ENCODE results near the gene IL1RAPL1. TPM values are rescaled to one million over a fixed set of nuclear protein-coding genes. Genes with fewer than 3 reads are reported as not detected.

The IL1RAPL1 gene
- total and polyA plus RNA-seq, 8 donors = 0.60 to 1.4 (median 0.95) TPM; not detected in 2

DNA sequence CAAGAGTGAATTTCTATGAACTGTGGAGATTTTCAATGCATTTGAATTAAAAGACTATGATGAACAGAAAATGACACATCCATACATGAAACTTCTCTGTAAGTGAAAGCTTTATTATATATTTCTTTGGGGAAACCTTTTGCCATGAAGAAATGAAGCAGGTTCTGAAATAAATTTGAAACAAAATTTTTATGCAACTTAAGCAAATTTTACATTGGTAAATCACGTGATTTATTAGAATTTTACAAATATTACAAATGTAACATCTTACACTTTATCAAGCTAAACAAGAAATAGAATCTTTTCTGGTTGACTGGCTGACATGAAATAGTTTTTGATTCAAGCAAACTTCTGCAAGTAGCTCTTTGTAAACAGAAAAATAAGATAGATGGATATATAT, 131.2 kb downstream of the IL1RAPL1 start:
- ATAC-seq = no peak
- Histone ChIP-seq H3K4me1 (no peaks in the 10 kb centered on the region), H3K4me3 (no peak overlapping the region), H3K36me3 (no peaks in the 10 kb centered on the region), H3K27me3 (no peaks in the 10 kb centered on the region), H3K27ac (no peak overlapping the region), H3K9me3 (no peaks in the 10 kb centered on the region)
- TF ChIP-seq, protein P1, sequence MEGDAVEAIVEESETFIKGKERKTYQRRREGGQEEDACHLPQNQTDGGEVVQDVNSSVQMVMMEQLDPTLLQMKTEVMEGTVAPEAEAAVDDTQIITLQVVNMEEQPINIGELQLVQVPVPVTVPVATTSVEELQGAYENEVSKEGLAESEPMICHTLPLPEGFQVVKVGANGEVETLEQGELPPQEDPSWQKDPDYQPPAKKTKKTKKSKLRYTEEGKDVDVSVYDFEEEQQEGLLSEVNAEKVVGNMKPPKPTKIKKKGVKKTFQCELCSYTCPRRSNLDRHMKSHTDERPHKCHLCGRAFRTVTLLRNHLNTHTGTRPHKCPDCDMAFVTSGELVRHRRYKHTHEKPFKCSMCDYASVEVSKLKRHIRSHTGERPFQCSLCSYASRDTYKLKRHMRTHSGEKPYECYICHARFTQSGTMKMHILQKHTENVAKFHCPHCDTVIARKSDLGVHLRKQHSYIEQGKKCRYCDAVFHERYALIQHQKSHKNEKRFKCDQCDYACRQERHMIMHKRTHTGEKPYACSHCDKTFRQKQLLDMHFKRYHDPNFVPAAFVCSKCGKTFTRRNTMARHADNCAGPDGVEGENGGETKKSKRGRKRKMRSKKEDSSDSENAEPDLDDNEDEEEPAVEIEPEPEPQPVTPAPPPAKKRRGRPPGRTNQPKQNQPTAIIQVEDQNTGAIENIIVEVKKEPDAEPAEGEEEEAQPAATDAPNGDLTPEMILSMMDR (IDR thresholded peaks at IDR 0.05) = no peak
- intact Hi-C loops (cut with DNase I) = no loop called here
- no peak for DNase-seq

DNA sequence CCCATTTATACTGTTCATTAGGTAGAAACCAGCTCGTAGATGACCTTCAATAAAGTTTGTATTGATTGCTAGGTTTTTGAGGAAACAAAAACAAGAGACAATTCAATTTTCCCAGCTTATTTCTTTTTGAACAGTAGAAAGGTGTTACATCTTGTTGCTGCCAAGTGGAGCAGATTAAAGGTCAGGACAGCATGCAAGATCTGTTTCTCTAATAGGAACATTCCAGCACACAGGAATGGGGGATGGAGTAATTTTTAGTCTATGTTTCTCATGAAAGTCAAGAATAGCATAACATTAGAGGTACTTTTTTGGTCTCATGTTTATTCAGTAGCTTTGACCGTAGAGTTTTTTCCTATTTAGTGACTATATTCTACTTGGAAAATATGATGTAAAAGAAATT, 132.4 kb downstream of the IL1RAPL1 start:
- TF ChIP-seq, protein P1 (IDR thresholded peaks at IDR 0.05) = no peak
- no peaks in the 10 kb centered on the region for H3K9me3 ChIP-seq
- ATAC-seq = no peak

DNA sequence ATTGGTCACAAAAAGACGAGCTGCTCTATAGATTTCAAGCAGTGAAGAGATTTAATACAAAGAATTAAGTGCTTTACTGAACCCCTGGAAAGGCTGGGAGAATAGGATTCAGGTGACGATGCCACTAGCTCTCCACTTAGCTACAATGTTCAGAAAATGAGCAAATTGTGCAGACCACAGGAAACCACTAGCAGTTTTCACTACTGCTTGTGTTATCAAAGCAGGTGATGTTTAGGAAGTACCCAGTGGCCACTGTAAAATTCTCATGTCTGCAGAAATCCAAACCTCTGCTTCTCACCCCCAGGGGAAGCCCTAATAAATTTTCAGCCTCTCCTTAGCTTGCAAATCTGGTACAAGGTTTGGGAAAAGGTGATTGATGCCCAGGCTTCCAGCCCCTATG, 165.1 kb downstream of the IL1RAPL1 start:
- H3K9me3 ChIP-seq = no peaks in the 10 kb centered on the region
- H3K27ac ChIP-seq = no peak overlapping the region
- TF ChIP-seq, protein P1 (IDR thresholded peaks at IDR 0.05) = no peak
- no peak overlapping the region for H3K4me3 ChIP-seq
- no peaks in the 10 kb centered on the region for H3K27me3 ChIP-seq
- no peak for DNase-seq
- H3K4me1 ChIP-seq = no peaks in the 10 kb centered on the region
- intact Hi-C loops (cut with DNase I) = no loop called here
- ATAC-seq = no peak
- H3K36me3 ChIP-seq = no peaks in the 10 kb centered on the region

More for the DNA sequence above, 132.4 kb downstream of the IL1RAPL1 start:
- intact Hi-C loops (cut with DNase I) = no loop called here
- Histone ChIP-seq H3K36me3 (no peaks in the 10 kb centered on the region), H3K4me3 (no peak overlapping the region), H3K27ac (no peak overlapping the region), H3K27me3 (no peaks in the 10 kb centered on the region), H3K4me1 (no peaks in the 10 kb centered on the region)
- DNase-seq = no peak

DNA sequence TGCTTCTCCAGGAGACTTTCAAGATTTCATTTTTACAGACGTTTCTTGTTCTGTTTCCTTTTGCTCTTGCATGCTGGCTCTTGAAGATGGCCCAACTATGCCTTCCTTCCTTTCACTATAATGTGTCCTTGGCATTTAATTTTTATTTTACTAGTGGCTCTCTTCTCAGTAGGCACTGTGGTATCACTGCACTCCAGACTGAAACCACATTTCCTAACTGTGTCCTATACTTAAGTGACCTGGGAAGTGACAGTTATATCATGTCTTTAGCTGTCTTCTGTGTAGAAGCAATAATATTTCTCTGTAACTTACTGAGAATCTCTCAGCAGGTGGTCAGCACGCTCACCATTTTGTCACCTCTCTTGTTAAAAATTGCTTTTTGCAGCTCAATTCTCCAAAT, 168.9 kb downstream of the IL1RAPL1 start:
- Histone ChIP-seq H3K36me3 (no peaks in the 10 kb centered on the region), H3K4me3 (no peak overlapping the region), H3K4me1 (no peaks in the 10 kb centered on the region), H3K27ac (no peak overlapping the region), H3K9me3 (no peaks in the 10 kb centered on the region), H3K27me3 (no peaks in the 10 kb centered on the region)
- ATAC-seq = no peak
- TF ChIP-seq, protein P1 (IDR thresholded peaks at IDR 0.05) = no peak
- no peak for DNase-seq
- intact Hi-C loops (cut with DNase I) = no loop called here

DNA sequence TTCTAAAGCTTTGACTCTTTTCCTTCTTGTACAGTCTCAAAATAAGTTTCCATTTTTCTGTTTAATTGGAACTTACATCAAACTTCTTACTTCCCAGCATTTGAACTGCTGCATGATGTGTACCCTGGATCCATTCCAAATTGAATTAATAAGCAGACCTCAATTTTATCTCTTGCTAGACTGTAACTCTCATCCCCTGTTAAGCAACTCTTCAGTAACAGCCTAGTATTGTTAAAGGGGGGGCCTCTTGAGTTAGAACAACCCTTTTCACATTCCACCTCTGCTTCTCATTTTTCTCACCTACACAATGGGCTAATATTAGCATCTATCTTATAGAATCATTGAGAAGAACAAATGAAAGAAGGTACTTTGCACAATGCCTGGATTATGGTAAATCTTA, 169.4 kb downstream of the IL1RAPL1 start:
- ATAC-seq = no peak

More for the DNA sequence above, 169.4 kb downstream of the IL1RAPL1 start:
- intact Hi-C loops (cut with DNase I) = no loop called here
- no peaks in the 10 kb centered on the region for H3K27me3 ChIP-seq
- H3K27ac ChIP-seq = no peak overlapping the region
- TF ChIP-seq, protein P1 (IDR thresholded peaks at IDR 0.05) = no peak
- H3K9me3 ChIP-seq = no peaks in the 10 kb centered on the region
- no peaks in the 10 kb centered on the region for H3K4me1 ChIP-seq
- peak in 1 of 4 donors; percentile 0 for DNase-seq
- H3K4me3 ChIP-seq = no peak overlapping the region
- H3K36me3 ChIP-seq = no peaks in the 10 kb centered on the region
